ENCODE results near the gene TM9SF1. TPM values are rescaled to one million over a fixed set of nuclear protein-coding genes. Genes with fewer than 3 reads are reported as not detected.

The TM9SF1 gene
- total and polyA plus RNA-seq, 2 experiments from 2014 or later: 12.6 to 27.5 TPM

DNA sequence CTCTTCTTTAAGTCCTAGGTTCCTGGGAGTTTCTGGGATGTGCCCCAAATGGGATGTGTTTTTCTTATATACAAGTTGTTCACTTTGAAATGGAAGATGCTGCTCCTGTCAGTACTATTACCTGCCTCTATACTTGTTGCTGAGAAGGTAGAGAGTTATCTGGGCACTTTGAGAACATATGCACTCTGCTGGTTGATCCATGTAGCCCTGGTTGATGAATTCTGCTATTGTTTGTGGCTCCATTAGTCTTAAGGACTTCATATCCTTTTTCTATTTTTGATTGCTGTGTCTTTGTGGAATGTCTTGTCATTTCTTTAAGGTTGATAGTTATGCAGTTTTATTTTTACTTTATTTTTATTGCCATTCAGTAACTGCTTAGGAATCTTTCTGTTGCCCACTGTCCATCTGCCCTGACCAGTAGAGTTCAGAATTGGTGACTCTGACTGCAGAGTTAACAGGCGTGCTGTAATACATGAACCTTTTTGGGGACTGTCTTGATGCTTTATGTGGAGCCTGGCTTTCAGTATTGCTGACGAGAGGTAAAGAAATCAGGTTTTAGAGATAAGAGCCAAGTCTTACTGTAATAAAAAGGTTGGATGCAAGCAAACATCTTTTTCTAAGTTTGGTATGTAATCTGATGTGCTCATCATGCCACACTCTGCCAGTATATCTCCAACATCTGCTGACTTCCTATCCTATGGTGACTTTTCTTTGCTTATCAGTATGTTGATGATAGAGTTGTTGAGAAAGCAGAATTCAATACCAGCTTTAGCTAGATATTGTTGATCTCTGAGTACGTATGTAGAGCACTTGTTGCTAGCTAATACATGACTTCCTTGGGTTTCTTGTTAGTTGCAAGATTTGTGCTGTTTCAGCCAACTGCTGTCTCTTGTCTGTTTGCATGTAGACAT lies 39.1 kb upstream of the TM9SF1 start:
- Mint-ChIP-seq H3K27ac (no peak overlapping the region), H3K27me3 (ENCODE audit: insufficient read depth, low read depth, poor library complexity) (peaks cover 7% of the 10 kb centered on the region), H3K4me3 (peak overlapping the region; percentile 91), H3K9me3 (no peaks in the 10 kb centered on the region), H3K4me1 (peaks cover 17% of the 10 kb centered on the region), H3K36me3 (ENCODE audit: low read depth) (peaks cover 39% of the 10 kb centered on the region)
- TF ChIP-seq EZH2phosphoT487 (IDR thresholded peaks at IDR 0.05; ENCODE audit: unreplicated experiment) (no peak), ETS1 (IDR thresholded peaks at IDR 0.05) (no peak), POLR2AphosphoS5 (IDR thresholded peaks at IDR 0.05; ENCODE audit: low read depth) (no peak), ZNF331 (CRISPR knock-in tag; IDR thresholded peaks at IDR 0.05; ENCODE audit: low read depth) (no peak), STAT1 (IDR thresholded peaks at IDR 0.05; ENCODE audit: unreplicated experiment) (no peak), JUNB (IDR thresholded peaks at IDR 0.05; ENCODE audit: unreplicated experiment) (no peak), CREB1 (CRISPR knock-in tag; IDR thresholded peaks at IDR 0.05; ENCODE audit: low read depth) (no peak), EZH2 (IDR thresholded peaks at IDR 0.05; ENCODE audit: low read depth, unreplicated experiment) (no peak), NANOG (IDR thresholded peaks at IDR 0.05; ENCODE audit: borderline replicate concordance) (no peak), ZNF114 (CRISPR knock-in tag; IDR thresholded peaks at IDR 0.05) (no peak), REST (IDR thresholded peaks at IDR 0.05; ENCODE audit: unreplicated experiment) (no peak), CTCF (conservative IDR thresholded peaks at IDR 0.05; ENCODE audit: low read depth in 2 of 2) (no peak)
- TF ChIP-seq, protein P1, sequence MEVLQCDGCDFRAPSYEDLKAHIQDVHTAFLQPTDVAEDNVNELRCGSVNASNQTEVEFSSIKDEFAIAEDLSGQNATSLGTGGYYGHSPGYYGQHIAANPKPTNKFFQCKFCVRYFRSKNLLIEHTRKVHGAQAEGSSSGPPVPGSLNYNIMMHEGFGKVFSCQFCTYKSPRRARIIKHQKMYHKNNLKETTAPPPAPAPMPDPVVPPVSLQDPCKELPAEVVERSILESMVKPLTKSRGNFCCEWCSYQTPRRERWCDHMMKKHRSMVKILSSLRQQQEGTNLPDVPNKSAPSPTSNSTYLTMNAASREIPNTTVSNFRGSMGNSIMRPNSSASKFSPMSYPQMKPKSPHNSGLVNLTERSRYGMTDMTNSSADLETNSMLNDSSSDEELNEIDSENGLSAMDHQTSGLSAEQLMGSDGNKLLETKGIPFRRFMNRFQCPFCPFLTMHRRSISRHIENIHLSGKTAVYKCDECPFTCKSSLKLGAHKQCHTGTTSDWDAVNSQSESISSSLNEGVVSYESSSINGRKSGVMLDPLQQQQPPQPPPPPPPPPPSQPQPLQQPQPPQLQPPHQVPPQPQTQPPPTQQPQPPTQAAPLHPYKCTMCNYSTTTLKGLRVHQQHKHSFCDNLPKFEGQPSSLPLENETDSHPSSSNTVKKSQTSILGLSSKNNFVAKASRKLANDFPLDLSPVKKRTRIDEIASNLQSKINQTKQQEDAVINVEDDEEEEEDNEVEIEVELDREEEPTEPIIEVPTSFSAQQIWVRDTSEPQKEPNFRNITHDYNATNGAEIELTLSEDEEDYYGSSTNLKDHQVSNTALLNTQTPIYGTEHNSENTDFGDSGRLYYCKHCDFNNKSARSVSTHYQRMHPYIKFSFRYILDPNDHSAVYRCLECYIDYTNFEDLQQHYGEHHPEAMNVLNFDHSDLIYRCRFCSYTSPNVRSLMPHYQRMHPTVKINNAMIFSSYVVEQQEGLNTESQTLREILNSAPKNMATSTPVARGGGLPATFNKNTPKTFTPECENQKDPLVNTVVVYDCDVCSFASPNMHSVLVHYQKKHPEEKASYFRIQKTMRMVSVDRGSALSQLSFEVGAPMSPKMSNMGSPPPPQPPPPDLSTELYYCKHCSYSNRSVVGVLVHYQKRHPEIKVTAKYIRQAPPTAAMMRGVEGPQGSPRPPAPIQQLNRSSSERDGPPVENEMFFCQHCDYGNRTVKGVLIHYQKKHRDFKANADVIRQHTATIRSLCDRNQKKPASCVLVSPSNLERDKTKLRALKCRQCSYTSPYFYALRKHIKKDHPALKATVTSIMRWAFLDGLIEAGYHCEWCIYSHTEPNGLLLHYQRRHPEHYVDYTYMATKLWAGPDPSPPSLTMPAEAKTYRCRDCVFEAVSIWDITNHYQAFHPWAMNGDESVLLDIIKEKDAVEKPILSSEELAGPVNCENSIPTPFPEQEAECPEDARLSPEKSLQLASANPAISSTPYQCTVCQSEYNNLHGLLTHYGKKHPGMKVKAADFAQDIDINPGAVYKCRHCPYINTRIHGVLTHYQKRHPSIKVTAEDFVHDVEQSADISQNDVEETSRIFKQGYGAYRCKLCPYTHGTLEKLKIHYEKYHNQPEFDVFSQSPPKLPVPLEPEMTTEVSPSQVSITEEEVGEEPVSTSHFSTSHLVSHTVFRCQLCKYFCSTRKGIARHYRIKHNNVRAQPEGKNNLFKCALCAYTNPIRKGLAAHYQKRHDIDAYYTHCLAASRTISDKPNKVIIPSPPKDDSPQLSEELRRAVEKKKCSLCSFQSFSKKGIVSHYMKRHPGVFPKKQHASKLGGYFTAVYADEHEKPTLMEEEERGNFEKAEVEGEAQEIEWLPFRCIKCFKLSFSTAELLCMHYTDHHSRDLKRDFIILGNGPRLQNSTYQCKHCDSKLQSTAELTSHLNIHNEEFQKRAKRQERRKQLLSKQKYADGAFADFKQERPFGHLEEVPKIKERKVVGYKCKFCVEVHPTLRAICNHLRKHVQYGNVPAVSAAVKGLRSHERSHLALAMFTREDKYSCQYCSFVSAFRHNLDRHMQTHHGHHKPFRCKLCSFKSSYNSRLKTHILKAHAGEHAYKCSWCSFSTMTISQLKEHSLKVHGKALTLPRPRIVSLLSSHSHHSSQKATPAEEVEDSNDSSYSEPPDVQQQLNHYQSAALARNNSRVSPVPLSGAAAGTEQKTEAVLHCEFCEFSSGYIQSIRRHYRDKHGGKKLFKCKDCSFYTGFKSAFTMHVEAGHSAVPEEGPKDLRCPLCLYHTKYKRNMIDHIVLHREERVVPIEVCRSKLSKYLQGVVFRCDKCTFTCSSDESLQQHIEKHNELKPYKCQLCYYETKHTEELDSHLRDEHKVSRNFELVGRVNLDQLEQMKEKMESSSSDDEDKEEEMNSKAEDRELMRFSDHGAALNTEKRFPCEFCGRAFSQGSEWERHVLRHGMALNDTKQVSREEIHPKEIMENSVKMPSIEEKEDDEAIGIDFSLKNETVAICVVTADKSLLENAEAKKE (CRISPR knock-in tag; IDR thresholded peaks at IDR 0.05): no peak
- H4K20me1 ChIP-seq (replicated peaks; ENCODE audit: insufficient read depth): peaks cover 3% of the 10 kb centered on the region
- no peaks in the 10 kb centered on the region for H3K27me3 ChIP-seq (ENCODE audit: insufficient read depth)
- peaks cover 17% of the 10 kb centered on the region; the same call in 1 of the 2 replicates for H3K36me3 ChIP-seq (ENCODE audit: insufficient read depth)
- DNase-seq (ENCODE audit: low spot score): no peak
- H2AFZ ChIP-seq: no peak overlapping the region
- H3K79me2 ChIP-seq (replicated peaks; ENCODE audit: insufficient read depth): peaks cover 39% of the 10 kb centered on the region
- H3K27ac ChIP-seq (ENCODE audit: low read depth): no peak overlapping the region
- peaks cover 7% of the 10 kb centered on the region; the same call in 1 of the 2 replicates for H3F3A ChIP-seq (replicated peaks; ENCODE audit: low read depth)
- no peaks in the 10 kb centered on the region for H3K9me2 ChIP-seq (ENCODE audit: insufficient read depth)
- no peak overlapping the region for H3K4me3 ChIP-seq
- no peak for ATAC-seq
- H3K4me1 ChIP-seq (ENCODE audit: insufficient read depth): peaks cover 15% of the 10 kb centered on the region
- no peak overlapping the region for H3K4me2 ChIP-seq

Data from GM23338 (cell line).